ENCODE results near the gene TMEM186. TPM values are rescaled to one million over a fixed set of nuclear protein-coding genes. Genes with fewer than 3 reads are reported as not detected.
A peak's percentile ranks its signal among the peaks of the same experiment; 100 is the strongest.

Gene TMEM186
- total RNA-seq, 2 experiments from 2014 or later: 15.3 to 15.4 TPM

GRCh38 chr16:8801701-8802100 is 4.3 kb upstream of the TMEM186 start:
- H3K36me3 Mint-ChIP-seq (ENCODE audit: low read depth): peaks cover 46% of the 10 kb centered on the region
- ChIA-PET POLR2A (interaction anchor here (1.5 to 1.6 kb wide), 2 partner anchors 9 to 66 kb away, joined by 4 read pairs; no protein-coding TSS in a partner anchor), CTCF (no interaction called here)
- no peaks in the 10 kb centered on the region for H3K9me3 Mint-ChIP-seq
- no peak for ATAC-seq
- no peak for DNase-seq
- H3K4me3 Mint-ChIP-seq: no peak overlapping the region
- peaks cover 23% of the 10 kb centered on the region for H3K4me1 Mint-ChIP-seq (ENCODE audit: low read depth)
- H3K27ac Mint-ChIP-seq: no peak overlapping the region
- intact Hi-C loops (cut with micrococcal nuclease): no loop called here
- TF ChIP-seq, protein P1, sequence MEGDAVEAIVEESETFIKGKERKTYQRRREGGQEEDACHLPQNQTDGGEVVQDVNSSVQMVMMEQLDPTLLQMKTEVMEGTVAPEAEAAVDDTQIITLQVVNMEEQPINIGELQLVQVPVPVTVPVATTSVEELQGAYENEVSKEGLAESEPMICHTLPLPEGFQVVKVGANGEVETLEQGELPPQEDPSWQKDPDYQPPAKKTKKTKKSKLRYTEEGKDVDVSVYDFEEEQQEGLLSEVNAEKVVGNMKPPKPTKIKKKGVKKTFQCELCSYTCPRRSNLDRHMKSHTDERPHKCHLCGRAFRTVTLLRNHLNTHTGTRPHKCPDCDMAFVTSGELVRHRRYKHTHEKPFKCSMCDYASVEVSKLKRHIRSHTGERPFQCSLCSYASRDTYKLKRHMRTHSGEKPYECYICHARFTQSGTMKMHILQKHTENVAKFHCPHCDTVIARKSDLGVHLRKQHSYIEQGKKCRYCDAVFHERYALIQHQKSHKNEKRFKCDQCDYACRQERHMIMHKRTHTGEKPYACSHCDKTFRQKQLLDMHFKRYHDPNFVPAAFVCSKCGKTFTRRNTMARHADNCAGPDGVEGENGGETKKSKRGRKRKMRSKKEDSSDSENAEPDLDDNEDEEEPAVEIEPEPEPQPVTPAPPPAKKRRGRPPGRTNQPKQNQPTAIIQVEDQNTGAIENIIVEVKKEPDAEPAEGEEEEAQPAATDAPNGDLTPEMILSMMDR (IDR thresholded peaks at IDR 0.05): no peak
- no peaks in the 10 kb centered on the region for H3K27me3 Mint-ChIP-seq

- Mint-ChIP-seq H3K4me1 (ENCODE audit: low read depth) (peaks cover 40% of the 10 kb centered on the region), H3K36me3 (ENCODE audit: low read depth) (peaks cover 36% of the 10 kb centered on the region), H3K9me3 (no peaks in the 10 kb centered on the region), H3K4me3 (peak overlapping the region; percentile 87), H3K27ac (peak overlapping the region; percentile 96), H3K27me3 (no peaks in the 10 kb centered on the region)
- ChIA-PET POLR2A (interaction anchor here (0.7 to 1.9 kb wide), 4 partner anchors 10 to 162 kb away, joined by 3 to 5 read pairs (median 4); no protein-coding TSS in a partner anchor), CTCF (no interaction called here)
- no peak for ATAC-seq
- intact Hi-C loops (cut with micrococcal nuclease): loop anchor here (5.0 kb wide), 2 partner anchors 141 to 231 kb away; no protein-coding TSS in a partner anchor
- DNase-seq: no peak
- TF ChIP-seq, protein P1 (IDR thresholded peaks at IDR 0.05): no peak
These were observed 1.2 kb upstream of the TMEM186 start for GRCh38 chr16:8798535-8799157.

DNA sequence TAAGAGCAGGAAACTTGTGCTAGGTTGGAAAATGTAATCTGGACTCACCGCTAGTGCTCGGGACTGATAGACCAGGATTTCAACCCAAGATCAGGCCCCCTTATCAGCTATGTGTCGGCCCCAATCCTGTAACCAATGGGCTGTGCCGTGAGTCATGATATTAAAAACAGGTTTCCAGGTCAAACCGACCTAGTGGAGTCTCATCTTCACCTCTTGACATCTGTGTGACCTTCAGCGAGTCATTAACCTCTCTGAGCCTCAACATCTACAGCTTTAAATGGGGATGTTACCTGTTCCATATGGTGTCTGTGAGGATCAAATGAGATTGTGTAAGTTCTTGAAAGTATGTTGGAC is 712 bp upstream of the TMEM186 start:
- H3K36me3 Mint-ChIP-seq (ENCODE audit: low read depth): peaks cover 33% of the 10 kb centered on the region
- ATAC-seq: peak; percentile 28
- H3K4me1 Mint-ChIP-seq (ENCODE audit: low read depth): peaks cover 41% of the 10 kb centered on the region
- ChIA-PET CTCF (no interaction called here), POLR2A (interaction anchor here (0.7 to 2.0 kb wide), 6 partner anchors 9 to 162 kb away, joined by 3 to 7 read pairs (median 5); partner anchors contain the start of gene CARHSP1)
- peak overlapping the region; percentile 87 for H3K4me3 Mint-ChIP-seq
- peak; percentile 47 for DNase-seq
- H3K9me3 Mint-ChIP-seq: no peaks in the 10 kb centered on the region
- TF ChIP-seq, protein P1 (IDR thresholded peaks at IDR 0.05): no peak
- peak overlapping the region; percentile 96 for H3K27ac Mint-ChIP-seq
- H3K27me3 Mint-ChIP-seq: no peaks in the 10 kb centered on the region
- intact Hi-C loops (cut with micrococcal nuclease): loop anchor here (5.0 kb wide), 2 partner anchors 141 to 231 kb away; no protein-coding TSS in a partner anchor

GRCh38 chr16:8796469-8797363 is 723 bp downstream of the TMEM186 start:
- H3K27ac Mint-ChIP-seq: peak overlapping the region; percentile 96
- ChIA-PET POLR2A (interaction anchor here (0.5 to 2.0 kb wide), 13 partner anchors 8 to 282 kb away, joined by 3 to 7 read pairs (median 4); partner anchors contain the start of gene CARHSP1), CTCF (interaction anchor here (1.0 to 1.6 kb wide), 2 partner anchors 136 to 142 kb away, joined by 4 to 5 read pairs; no protein-coding TSS in a partner anchor)
- peaks cover 19% of the 10 kb centered on the region for H3K36me3 Mint-ChIP-seq (ENCODE audit: low read depth)
- DNase-seq: no peak
- ATAC-seq: no peak
- peaks cover 43% of the 10 kb centered on the region for H3K4me1 Mint-ChIP-seq (ENCODE audit: low read depth)
- TF ChIP-seq, protein P1 (IDR thresholded peaks at IDR 0.05): no peak
- peak overlapping the region; percentile 87 for H3K4me3 Mint-ChIP-seq
- no peaks in the 10 kb centered on the region for H3K27me3 Mint-ChIP-seq
- no peaks in the 10 kb centered on the region for H3K9me3 Mint-ChIP-seq
- intact Hi-C loops (cut with micrococcal nuclease): loop anchor here (5.0 kb wide), 2 partner anchors 139 to 229 kb away; no protein-coding TSS in a partner anchor

Measured in activated CD8-positive, alpha-beta T cell treated with anti-CD3 and anti-CD28 coated beads for 36 hours (primary cell).